Mesothelial cell of epicardium (in vitro differentiated cells): ENCODE measurements around the gene IKZF1. TPM values are rescaled to one million over a fixed set of nuclear protein-coding genes. Genes with fewer than 3 reads are reported as not detected.

Experiments used
- DNase-seq, 2 experiments: peaks; one replicate each; pipeline ENCODE4 v3.0.0; 2021; ENCODE audit warnings: low spot score in 2 of 2; ENCODE audit not compliant: unreplicated experiment in 2 of 2
- H3K27ac Mint-ChIP-seq: 2 replicates; pipeline ENCODE4 v1.8.0; 2021; ENCODE audit warnings: mixed read lengths
- H3K27me3 Mint-ChIP-seq: 2 replicates; pipeline ENCODE4 v1.8.0; 2021; ENCODE audit warnings: low read depth, mixed read lengths
- H3K36me3 Mint-ChIP-seq: 2 replicates; pipeline ENCODE4 v1.8.0; 2021; ENCODE audit warnings: mixed read lengths
- H3K4me1 Mint-ChIP-seq: 2 replicates; pipeline ENCODE4 v1.8.0; 2021; ENCODE audit warnings: mixed read lengths
- H3K4me3 Mint-ChIP-seq: 2 replicates; pipeline ENCODE4 v1.8.0; 2021; ENCODE audit warnings: mild to moderate bottlenecking, moderate library complexity, mixed read lengths
- H3K9me3 Mint-ChIP-seq: 2 replicates; pipeline ENCODE4 v1.8.0; 2021; ENCODE audit warnings: mixed read lengths
- CTCF ChIP-seq: fragments of 200-600 bp; sonication (generic); IDR thresholded peaks from one replicate; pipeline ENCODE4 v1.5.0; 2021; ENCODE audit warnings: antibody characterized with exemption; ENCODE audit not compliant: unreplicated experiment
- total RNA-seq: library from RNA; stranded (reverse); gene quantifications from 3 replicates; pipeline ENCODE4 v1.2.1, GENCODE V29; 2021

Gene IKZF1
- total RNA-seq, 1 donor from 2014 or later, result 2.5 TPM

GRCh38 chr7:50329775-50330174 lies 25.3 kb downstream of the IKZF1 start:
- Mint-ChIP-seq H3K4me1 (peaks cover 5% of the 10 kb centered on the region), H3K27me3 (peaks cover 39% of the 10 kb centered on the region), H3K27ac (no peak overlapping the region), H3K36me3 (no peaks in the 10 kb centered on the region), H3K9me3 (no peaks in the 10 kb centered on the region), H3K4me3 (no peak overlapping the region)
- no peak for DNase-seq
- TF ChIP-seq CTCF, result no peak

GRCh38 chr7:50330254-50330653 lies 25.7 kb downstream of the IKZF1 start:
- DNase-seq, result no peak
- no peak for TF ChIP-seq CTCF
- H3K4me3 Mint-ChIP-seq, result no peak overlapping the region
- peaks cover 39% of the 10 kb centered on the region for H3K27me3 Mint-ChIP-seq
- H3K9me3 Mint-ChIP-seq, result no peaks in the 10 kb centered on the region
- no peak overlapping the region for H3K27ac Mint-ChIP-seq
- H3K4me1 Mint-ChIP-seq, result peaks cover 5% of the 10 kb centered on the region
- H3K36me3 Mint-ChIP-seq, result no peaks in the 10 kb centered on the region

GRCh38 chr7:50330696-50331095 lies 26.2 kb downstream of the IKZF1 start:
- H3K4me1 Mint-ChIP-seq, result peaks cover 5% of the 10 kb centered on the region
- no peak for TF ChIP-seq CTCF
- DNase-seq, result no peak
- H3K9me3 Mint-ChIP-seq, result no peaks in the 10 kb centered on the region
- no peak overlapping the region for H3K27ac Mint-ChIP-seq
- H3K27me3 Mint-ChIP-seq, result peaks cover 39% of the 10 kb centered on the region
- H3K4me3 Mint-ChIP-seq, result no peak overlapping the region
- no peaks in the 10 kb centered on the region for H3K36me3 Mint-ChIP-seq

- no peak overlapping the region for H3K27ac Mint-ChIP-seq
- peaks cover 5% of the 10 kb centered on the region for H3K4me1 Mint-ChIP-seq
- no peak overlapping the region for H3K4me3 Mint-ChIP-seq
- no peaks in the 10 kb centered on the region for H3K36me3 Mint-ChIP-seq
- TF ChIP-seq CTCF, result no peak
- DNase-seq, result no peak
- peaks cover 33% of the 10 kb centered on the region for H3K27me3 Mint-ChIP-seq
- H3K9me3 Mint-ChIP-seq, result no peaks in the 10 kb centered on the region
Observed at GRCh38 chr7:50331564-50332208, 27.2 kb downstream of the IKZF1 start.

- peaks cover 32% of the 10 kb centered on the region for H3K27me3 Mint-ChIP-seq
- peaks cover 5% of the 10 kb centered on the region for H3K4me1 Mint-ChIP-seq
- no peak overlapping the region for H3K27ac Mint-ChIP-seq
- no peaks in the 10 kb centered on the region for H3K36me3 Mint-ChIP-seq
- H3K4me3 Mint-ChIP-seq, result no peak overlapping the region
- no peaks in the 10 kb centered on the region for H3K9me3 Mint-ChIP-seq
- TF ChIP-seq CTCF, result no peak
- DNase-seq, result no peak
Observed at GRCh38 chr7:50332241-50333165, 28.0 kb downstream of the IKZF1 start.
